GM10266 (cell line): ENCODE data around the gene ASTN2.

Source experiments
- DNase-seq: peaks from one replicate; pipeline ENCODE4 v3.0.0; 2012; ENCODE audit errors: extremely low spot score
- CTCF ChIP-seq: IDR thresholded peaks from 2 replicates; pipeline ENCODE4 v1.5.1; 2012; ENCODE audit warnings: mild to moderate bottlenecking, low read depth; ENCODE audit not compliant: control insufficient read depth, insufficient read depth; ENCODE audit errors: missing control alignments

Gene ASTN2

GRCh38 chr9:117435630-117436261, 20.9 kb upstream of the ASTN2 start:
- no peak for TF ChIP-seq CTCF
- DNase-seq, result no peak

- TF ChIP-seq CTCF, result no peak
- no peak for DNase-seq
Observed at GRCh38 chr9:117434566-117434965, 19.7 kb upstream of the ASTN2 start.

- TF ChIP-seq CTCF, result no peak
- DNase-seq, result no peak
Observed at GRCh38 chr9:117430813-117431212, 16.0 kb upstream of the ASTN2 start.

GRCh38 chr9:117427357-117427913, 12.6 kb upstream of the ASTN2 start:
- TF ChIP-seq CTCF, result no peak
- DNase-seq, result no peak

GRCh38 chr9:117425566-117425965, 10.7 kb upstream of the ASTN2 start:
- no peak for DNase-seq
- no peak for TF ChIP-seq CTCF

GRCh38 chr9:117424291-117424690, 9.4 kb upstream of the ASTN2 start:
- DNase-seq, result no peak
- TF ChIP-seq CTCF, result no peak

GRCh38 chr9:117418111-117418510, 3.3 kb upstream of the ASTN2 start:
- no peak for DNase-seq
- TF ChIP-seq CTCF, result no peak
